SU-DHL-6 (cell line): ENCODE results near the gene TAT.

ENCODE experiments used
- EZH2phosphoT487 ChIP-seq: fragments of 200-600 bp; sonication (generic), shearing (Covaris generic); conservative IDR thresholded peaks from 2 replicates; pipeline ENCODE4 v1.6.1; 2018; ENCODE audit warnings: mild to moderate bottlenecking, antibody characterized with exemption, low read length, moderate library complexity, mixed read lengths
- TF ChIP-seq, protein P1 (sequence below): fragments of 200-600 bp; sonication (generic); IDR thresholded peaks from one replicate; pipeline ENCODE4 v1.5.1; 2017; ENCODE audit warnings: antibody characterized with exemption, mild to moderate bottlenecking, low read length, moderate library complexity; ENCODE audit not compliant: insufficient read depth, poor library complexity, severe bottlenecking

DNA sequence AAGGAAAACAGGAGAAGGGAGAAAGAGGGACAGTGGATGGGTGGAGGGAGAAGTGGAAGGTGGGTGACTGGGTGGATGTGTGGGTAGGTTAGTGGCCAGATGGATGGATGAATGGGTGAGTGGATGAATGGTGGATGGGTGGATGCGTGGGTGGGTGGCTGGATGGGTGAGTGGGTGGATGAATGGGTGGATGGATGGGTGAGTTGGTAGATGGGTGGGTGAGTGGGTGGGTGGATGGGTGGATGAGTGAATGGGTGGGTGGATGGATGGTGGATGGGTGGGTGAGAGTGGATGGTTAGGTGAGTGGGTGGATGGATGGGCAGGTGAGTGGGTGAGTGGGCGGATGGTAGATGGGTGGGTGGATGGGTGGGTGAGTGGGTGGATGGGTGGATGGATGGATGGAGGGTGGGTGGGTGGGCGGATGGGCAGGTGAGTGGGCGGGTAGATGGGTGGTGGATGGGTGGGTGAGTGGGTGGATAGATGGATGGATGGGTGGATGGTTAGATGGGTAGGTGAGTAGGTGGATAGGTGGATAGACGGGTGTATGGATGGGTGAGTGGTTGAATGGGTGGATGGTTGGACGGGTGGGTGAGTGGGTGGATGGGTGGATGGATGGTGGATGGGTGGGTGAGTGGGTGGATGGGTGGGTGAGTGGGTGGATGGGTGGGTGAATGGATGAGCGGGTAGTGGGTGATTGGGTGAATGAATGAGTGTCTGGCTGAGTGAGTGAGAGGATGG is 48.4 kb upstream of the TAT start:
- TF ChIP-seq, protein P1, sequence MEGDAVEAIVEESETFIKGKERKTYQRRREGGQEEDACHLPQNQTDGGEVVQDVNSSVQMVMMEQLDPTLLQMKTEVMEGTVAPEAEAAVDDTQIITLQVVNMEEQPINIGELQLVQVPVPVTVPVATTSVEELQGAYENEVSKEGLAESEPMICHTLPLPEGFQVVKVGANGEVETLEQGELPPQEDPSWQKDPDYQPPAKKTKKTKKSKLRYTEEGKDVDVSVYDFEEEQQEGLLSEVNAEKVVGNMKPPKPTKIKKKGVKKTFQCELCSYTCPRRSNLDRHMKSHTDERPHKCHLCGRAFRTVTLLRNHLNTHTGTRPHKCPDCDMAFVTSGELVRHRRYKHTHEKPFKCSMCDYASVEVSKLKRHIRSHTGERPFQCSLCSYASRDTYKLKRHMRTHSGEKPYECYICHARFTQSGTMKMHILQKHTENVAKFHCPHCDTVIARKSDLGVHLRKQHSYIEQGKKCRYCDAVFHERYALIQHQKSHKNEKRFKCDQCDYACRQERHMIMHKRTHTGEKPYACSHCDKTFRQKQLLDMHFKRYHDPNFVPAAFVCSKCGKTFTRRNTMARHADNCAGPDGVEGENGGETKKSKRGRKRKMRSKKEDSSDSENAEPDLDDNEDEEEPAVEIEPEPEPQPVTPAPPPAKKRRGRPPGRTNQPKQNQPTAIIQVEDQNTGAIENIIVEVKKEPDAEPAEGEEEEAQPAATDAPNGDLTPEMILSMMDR = no peak
- TF ChIP-seq EZH2phosphoT487 = no peak
